Medulla oblongata (tissue), 1 donor: ENCODE results near the gene COMMD7.

Experiments
- DNase-seq: peaks from one replicate; pipeline ENCODE4 v3.0.0-alpha.2; 2015; ENCODE audit errors: extremely low spot score

The COMMD7 gene

DNA sequence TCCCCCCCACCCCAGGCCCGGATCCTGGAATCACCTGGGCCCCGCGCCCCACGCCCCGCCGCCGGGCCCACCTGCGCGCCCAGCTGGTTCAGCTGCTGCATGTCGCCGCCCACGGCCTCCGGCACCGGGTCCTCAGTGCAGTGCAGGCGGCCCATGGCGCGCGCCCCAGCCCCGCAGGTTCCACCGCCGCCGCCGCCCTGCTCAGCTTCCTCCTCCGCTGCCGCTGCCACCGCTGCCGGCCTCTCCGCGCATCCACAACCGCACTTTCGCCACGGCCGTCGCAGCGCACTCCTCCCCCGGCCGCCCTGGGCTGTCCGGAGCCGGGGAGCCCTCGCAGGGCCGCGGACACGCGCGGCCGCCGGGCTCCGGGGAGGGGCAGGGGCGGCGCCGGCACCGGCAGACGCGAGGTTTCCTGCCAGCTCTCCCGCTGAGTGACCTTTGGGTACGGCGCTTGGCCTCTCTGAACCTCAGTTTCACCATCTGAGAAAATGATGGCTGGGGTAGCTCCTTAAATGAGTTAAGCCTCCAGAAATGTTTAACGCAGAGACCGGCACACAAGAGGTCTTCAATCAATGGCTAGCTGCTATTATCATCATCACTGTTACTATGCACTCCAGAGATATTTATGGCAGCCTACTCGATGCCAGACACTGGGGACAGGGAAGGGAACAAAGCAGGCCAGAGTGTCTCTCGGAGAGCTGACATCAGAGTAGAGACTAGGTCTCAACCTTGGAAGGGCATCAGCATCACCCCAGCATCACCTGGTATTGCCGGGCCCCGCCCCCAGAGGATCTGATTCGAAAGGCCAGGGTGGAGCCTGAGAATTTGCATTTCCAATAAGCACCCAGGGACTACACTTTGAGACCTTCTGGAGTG lies at the start of gene COMMD7:
Gene COMMD7 (minus strand): TSS at position 231 of the 876 bp plus-strand sequence. CDS start 76 bp downstream, at position 155.
- peak; percentile 19 for DNase-seq

- DNase-seq, result no peak
Observed at GRCh38 chr20:32792731-32793458, 49.6 kb upstream of the COMMD7 start.

- DNase-seq, result no peak
Observed at GRCh38 chr20:32792316-32792715, 49.0 kb upstream of the COMMD7 start.

- DNase-seq, result no peak
Observed at GRCh38 chr20:32790751-32791057, 47.4 kb upstream of the COMMD7 start.

DNA sequence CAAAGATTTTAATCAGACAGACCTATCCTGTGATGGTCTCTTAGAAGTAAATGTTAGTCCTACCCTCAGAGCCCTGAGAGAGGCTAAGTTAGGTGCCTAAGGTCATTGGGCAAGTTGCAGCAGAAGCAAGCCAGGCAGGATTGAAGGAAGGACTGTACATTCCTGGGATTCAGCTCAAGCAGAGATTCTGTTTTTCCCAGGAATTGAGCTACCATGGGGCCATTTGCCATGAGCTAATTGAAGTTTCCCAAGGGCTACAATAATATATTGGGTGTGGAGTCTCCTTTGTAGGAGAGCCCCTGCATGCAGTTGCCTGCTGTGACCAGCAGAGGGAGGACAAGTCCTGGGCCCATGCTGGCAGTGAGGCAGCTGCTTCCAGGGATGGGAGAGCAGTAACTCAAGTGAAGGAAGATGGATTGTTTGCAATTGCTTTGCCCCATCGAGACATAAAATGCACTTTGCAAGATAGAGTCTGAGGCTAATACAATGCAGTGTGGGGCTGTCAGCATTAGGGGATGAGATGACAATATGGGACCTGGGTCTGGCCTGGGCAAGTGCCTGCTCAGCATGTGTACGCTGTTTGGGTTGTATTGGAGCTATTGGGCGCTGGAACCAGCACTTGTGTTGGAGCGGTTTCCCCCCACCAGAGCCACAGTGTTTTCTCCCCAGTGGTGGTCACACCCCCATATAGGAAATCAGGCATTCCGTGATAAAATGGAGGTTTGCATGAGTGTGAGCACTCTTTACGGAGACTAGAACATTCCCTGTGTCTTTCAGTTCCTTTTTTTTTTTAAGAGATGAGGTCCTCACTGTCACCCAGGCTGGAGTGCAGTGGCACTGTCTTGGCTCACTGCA lies 46.9 kb upstream of the COMMD7 start:
- peak; percentile 89 for DNase-seq

GRCh38 chr20:32787168-32787567 lies 43.9 kb upstream of the COMMD7 start:
- no peak for DNase-seq

DNA sequence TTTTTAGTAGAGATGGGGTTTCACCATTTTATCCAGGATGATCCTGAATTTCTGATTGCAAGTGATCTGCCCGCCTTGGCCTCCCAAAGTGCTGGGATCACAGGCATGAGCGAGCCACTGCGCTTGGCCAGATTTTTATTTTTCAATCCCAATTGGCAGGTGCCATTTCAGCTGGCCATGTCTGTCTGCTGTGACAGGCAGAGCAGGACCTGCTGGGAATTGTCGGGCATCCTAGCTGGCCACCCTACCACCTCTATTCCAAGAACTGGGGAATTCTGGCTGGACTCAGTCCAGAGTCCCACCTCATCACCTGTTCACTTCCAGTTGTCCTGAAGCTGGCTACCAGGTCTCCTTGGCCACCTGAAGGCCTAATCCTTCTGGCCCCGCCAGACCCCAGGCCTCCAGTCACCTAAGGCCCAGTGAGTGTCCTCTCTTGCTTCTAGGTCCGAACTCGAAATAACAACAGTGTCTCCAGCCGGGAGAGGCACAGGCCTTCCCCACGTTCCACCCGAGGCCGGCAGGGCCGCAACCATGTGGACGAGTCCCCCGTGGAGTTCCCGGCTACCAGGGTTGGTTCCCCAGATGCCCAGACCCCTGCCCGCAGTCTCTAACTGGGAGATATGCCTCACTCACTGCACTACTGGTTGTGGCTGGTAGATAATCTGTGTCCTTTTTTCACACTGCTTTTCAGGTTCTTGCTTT lies 42.9 kb upstream of the COMMD7 start:
- DNase-seq, result no peak

GRCh38 chr20:32784369-32785080 lies 41.3 kb upstream of the COMMD7 start:
- no peak for DNase-seq

- peak; percentile 88 for DNase-seq
Observed at GRCh38 chr20:32780749-32781655, 37.7 kb upstream of the COMMD7 start.

GRCh38 chr20:32780278-32780677 lies 37.0 kb upstream of the COMMD7 start:
- no peak for DNase-seq

- DNase-seq, result no peak
Observed at GRCh38 chr20:32779500-32780211, 36.4 kb upstream of the COMMD7 start.

DNA sequence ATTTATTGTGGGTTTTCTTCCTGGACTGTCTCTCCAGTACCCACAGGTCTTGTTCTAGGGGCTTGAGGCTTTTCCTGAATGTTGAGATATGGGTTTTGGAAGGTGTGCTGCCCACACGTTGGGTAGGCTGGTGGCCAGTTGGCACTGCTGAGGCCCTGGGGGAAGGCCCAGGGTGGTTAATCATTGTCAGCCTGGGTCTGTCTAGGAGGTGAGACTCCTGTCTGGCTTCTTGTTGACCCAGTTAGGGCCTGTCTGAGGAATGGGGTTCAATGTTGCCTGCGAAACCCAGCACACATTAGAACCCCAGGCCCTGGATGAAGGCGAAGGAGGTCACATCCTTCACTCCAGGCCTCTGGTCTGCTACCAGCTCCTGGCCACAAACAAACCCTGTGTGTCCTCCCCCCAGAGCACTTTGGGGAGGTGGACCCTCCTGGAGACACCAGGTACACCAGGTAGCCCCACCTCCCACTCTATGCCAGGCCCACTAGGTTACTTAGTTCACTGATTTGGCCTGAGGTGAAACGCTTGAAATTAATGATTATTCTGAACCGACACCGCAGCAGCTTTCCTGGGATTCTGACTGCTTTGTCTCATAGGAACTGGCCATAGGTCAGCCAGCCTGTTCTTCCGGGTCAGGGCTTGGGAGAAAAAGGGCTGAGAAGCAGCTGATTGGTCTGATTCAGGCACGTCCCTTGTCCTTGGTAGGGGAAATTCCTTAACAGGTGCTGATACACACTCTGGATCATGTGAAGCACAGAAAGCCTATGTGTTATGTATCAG lies 34.1 kb upstream of the COMMD7 start:
- DNase-seq, result no peak

- DNase-seq, result no peak
Observed at GRCh38 chr20:32775336-32775991, 32.2 kb upstream of the COMMD7 start.

DNA sequence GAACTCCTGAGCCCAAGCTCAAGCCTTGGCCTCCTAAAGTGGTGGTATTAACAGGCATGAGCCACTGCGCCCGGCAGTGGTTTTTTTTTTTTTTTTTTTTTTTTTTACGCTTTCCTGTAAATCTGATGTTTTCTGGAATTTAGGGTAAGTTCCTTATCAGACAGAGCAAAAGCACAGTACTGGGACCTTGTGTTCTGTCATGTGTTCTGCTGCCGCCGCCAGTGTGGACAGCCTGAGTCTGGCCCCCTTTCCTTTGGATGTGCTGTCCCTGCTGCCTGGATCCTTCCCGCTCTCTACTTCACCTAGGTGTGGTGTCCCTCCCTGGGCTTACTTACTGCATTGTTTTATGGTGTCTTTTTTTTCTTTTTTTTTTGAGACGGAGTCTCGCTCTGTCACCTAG lies 30.6 kb upstream of the COMMD7 start:
- DNase-seq, result no peak

DNA sequence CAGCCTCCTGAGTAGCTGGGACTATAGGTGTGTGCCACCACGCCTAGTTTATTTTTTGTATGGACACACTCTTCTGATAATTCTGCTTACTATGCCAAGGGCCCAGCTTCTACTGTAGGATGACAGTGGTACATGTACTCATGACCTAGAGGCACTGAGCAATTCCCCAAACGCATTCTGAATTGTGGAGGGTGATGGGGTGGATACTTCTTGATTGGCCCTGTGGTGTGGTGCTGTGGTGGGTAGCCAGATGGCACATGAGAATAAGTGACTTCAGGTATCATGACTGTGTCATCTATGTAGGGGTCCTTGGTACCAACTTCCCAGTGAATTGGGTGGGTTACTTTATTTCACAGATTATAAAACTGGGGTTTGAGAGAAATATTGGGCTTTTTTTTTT lies 30.0 kb upstream of the COMMD7 start:
- DNase-seq, result no peak

- no peak for DNase-seq
Observed at GRCh38 chr20:32772046-32772445, 28.8 kb upstream of the COMMD7 start.

GRCh38 chr20:32767418-32768198 lies 24.3 kb upstream of the COMMD7 start:
- no peak for DNase-seq
